Heart left ventricle (tissue), 16 donors: ENCODE measurements around the gene C17orf75. TPM values are rescaled to one million over a fixed set of nuclear protein-coding genes. Genes with fewer than 3 reads are reported as not detected.

ENCODE experiments used
- ATAC-seq, 4 donors: fragments of 200-7000 bp; cut with Tn5 transposase; one replicate each; pipeline ENCODE4 v1.9.1; 2020 to 2022; ENCODE audit warnings: moderate library complexity in 4 of 4, mild to moderate bottlenecking in 3 of 4, moderate number of reproducible peaks in 1 of 4
- DNase-seq, 5 donors: peaks; one replicate each; pipeline ENCODE4 v3.0.0-alpha.2; 2020
- H3K27ac ChIP-seq, 12 donors: fragments of 200-600 bp; sonication (generic) in 4 of 12; one replicate each; pipeline versions ENCODE4 v1.5.0 to v1.8.0; 2016 to 2022; ENCODE audit warnings: mild to moderate bottlenecking in 2 of 12
- H3K27me3 ChIP-seq, 9 donors: fragments of 200-600 bp; sonication (generic) in 2 of 9; one replicate each; pipeline versions ENCODE4 v1.5.1 to v1.8.0; 2016 to 2022; ENCODE audit warnings: mild to moderate bottlenecking in 3 of 9
- H3K36me3 ChIP-seq, 9 donors: fragments of 200-600 bp; sonication (generic) in 2 of 9; one replicate each; pipeline versions ENCODE4 v1.5.0 to v1.8.0; 2018 to 2022; ENCODE audit warnings: mild to moderate bottlenecking in 2 of 9
- H3K4me1 ChIP-seq, 12 donors: fragments of 200-600 bp; sonication (generic) in 4 of 12; one replicate each; pipeline versions ENCODE4 v1.5.0 to v1.8.0; 2016 to 2022; ENCODE audit warnings: mild to moderate bottlenecking in 3 of 12
- H3K4me3 ChIP-seq, 12 donors: fragments of 200-600 bp; sonication (generic) in 4 of 12; one replicate each; pipeline versions ENCODE4 v1.5.0 to v1.8.0; 2017 to 2022; ENCODE audit warnings: mild to moderate bottlenecking in 9 of 12, moderate library complexity in 4 of 12
- H3K9me3 ChIP-seq, 12 donors: fragments of 200-600 bp; sonication (generic) in 4 of 12; one replicate each; pipeline versions ENCODE4 v1.5.0 to v1.8.0; 2016 to 2022; ENCODE audit warnings: mild to moderate bottlenecking in 1 of 12
- POLR2A ChIP-seq, 2 donors: fragments of 450-650 bp; IDR thresholded peaks; one replicate each; pipeline ENCODE4 v1.6.1; 2017; ENCODE audit warnings: antibody characterized with exemption in 2 of 2, mild to moderate bottlenecking in 2 of 2, moderate library complexity in 2 of 2
- WGBS, 4 donors: extraction: QIAGEN DNeasy Blood & Tissue Kit in 2 of 4; methylation state at CpG; one replicate each; pipeline versions ENCODE4 v1.1.5 to v1.1.7; 2013 to 2018; 5-methylcytosine and 5-hydroxymethylcytosine counted together
- intact Hi-C, 10 donors: fragments of 100-400 bp; cut with DNase I; formaldehyde crosslinking; loops; one replicate each; pipeline versions ENCODE4 v1.11.1 to v1.14.2; 2022
- polyA plus RNA-seq, 2 donors: library from polyadenylated mRNA; stranded (reverse); fragments of 200-250 nt; gene quantifications; one replicate each; pipeline ENCODE4 v1.2.3, GENCODE V29; 2013
- total RNA-seq, 9 donors: library from RNA; depleted of rRNA in 2 of 9; stranded (reverse); fragments of >200 nt in 2 of 9; fragmentation: NEBNext Ultra II Directional in 3 of 9; extraction: Animal tissue kit (Norgen Biotek cat#: 25700) in 3 of 9; gene quantifications; one replicate each; pipeline versions ENCODE4 v1.1.0 to v1.2.4, GENCODE V29; 2016 to 2023
- TF ChIP-seq, protein P1 (sequence below), 12 donors: fragments of 200-600 bp; sonication (generic) in 4 of 12; IDR thresholded peaks; one replicate each; pipeline versions ENCODE4 v1.5.0 to v1.8.0; 2018 to 2022; ENCODE audit warnings: antibody characterized with exemption in 12 of 12, mild to moderate bottlenecking in 5 of 12
- donor health status: ischemic (EF 13 %, LVEDD 7.1; RV severe dilation, severe dysfunction).
- donor health status: healthy with polysubstance abuse.
- donor health status: DM: no; HTN: yes; CAD: no.
- donor health status: DM: no; HTN: no; CAD: no.
- donor health status: ischemic (EF 25% LVEDD 6.9; RV normal size, moderate dysfunction).
- donor health status: ischemic (EF 25% LVEDD 5.7; RV mildly dilated, moderate dysfunction).
- donor health status: healthy.
- donor health status: DM: yes; HTN: yes; CAD: no.
- donor health status: ischemic (EF 35%, LVEDD 5.7; RV mildly dilated, moderate dysfunction).
- donor health status: nonischemic (EF 11% LVEDD 7.7; RV severe dilation, severe dysfunction).
- donor health status: DM: yes; HTN: yes; CAD: no.
- donor health status: PGD.
- donor health status: ischemic (EF 29% LVEDD 5.4; RV normal size, mild dysfunction).
- donor health status: nonischemic (EF 23%, LVEDD 6.1; RV moderate dilation, normal function).

Gene C17orf75
- total and polyA plus RNA-seq, 11 donors: 7.9 to 24.1 (median 17.4) TPM

DNA sequence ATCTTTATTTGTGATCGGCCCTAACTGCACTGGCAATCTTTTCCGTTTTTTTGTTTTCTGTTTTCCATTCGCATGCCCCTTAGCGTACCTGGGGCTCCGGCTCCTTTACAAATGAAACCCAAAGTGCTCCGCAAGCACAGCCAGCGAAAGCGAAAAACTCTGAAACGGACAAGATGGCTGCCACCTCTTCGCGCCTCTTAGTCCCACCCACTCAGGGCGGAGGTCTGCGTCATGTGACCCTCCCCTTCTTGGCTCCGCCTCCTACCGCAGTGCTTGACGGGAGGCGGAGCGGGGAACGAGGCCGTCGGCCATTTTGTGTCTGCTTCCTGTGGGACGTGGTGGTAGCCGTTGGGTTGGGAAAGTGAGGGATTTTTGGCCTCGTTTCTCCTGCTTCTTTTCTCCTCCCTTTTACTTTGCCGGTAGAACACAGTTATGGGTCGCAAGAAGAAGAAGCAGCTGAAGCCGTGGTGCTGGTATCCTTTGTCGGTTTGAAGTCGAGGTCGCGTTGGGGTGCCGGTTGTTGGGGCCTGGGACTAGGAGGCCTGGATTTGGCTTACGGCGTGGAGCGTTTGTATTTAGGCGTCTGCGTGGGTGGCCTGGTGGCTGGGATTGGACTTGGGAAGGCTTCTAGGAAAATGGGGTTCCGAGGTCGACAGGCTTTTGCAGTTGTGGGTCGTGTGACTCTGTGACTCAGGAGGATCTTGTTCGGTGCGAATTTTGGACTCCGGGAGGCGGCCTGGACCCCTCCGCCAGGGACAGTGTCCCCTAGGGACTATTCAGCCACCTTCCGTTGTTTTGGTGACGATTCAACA is 8.1 kb upstream of the C17orf75 start, which contains the start of gene ZNF207:
Gene ZNF207, plus strand, starts transcription at position 304 of the 812 bp plus-strand sequence. Its CDS starts 129 bp downstream, at position 433.
- intact Hi-C loops: no loop called here
- DNase-seq: peak; percentile 96 to 97 (median 96)

DNA sequence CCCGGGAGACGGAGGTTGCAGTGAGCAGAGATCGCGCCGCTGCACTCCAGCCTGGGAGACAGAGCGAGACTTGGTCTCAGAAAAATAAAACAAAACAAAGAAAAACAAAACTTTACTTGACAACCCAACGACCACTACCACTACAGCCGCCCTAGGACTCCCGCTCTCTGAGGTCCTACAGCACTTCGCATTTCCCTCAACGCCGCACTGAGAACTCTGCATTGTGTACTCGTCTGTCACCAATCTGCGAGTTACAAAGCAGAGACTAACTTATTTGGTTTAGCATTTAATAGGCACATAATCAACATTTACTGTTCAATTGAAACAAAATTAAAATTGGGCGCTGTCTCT is 7.5 kb upstream of the C17orf75 start:
- Histone ChIP-seq H3K9me3 (no peaks in the 10 kb centered on the region), H3K36me3 (peaks cover 0 to 29% (median 25%) of the 10 kb centered on the region in 9 donors), H3K4me3 (peak overlapping the region; percentile 47 to 93 (median 85)), H3K27me3 (no peaks in the 10 kb centered on the region), H3K27ac (peak overlapping the region; percentile 82 to 97 (median 96)), H3K4me1 (peaks cover 7 to 42% (median 35%) of the 10 kb centered on the region in 12 donors)
- WGBS, 4 donors: 11 to 27% (median 16%) methylated on average over 15 of the region's 15 CpGs
- intact Hi-C loops: no loop called here
- ATAC-seq (peak; percentile 21 to 48 (median 31)), DNase-seq (peak in 1 of 5 donors; percentile 16)
- TF ChIP-seq, protein P1, sequence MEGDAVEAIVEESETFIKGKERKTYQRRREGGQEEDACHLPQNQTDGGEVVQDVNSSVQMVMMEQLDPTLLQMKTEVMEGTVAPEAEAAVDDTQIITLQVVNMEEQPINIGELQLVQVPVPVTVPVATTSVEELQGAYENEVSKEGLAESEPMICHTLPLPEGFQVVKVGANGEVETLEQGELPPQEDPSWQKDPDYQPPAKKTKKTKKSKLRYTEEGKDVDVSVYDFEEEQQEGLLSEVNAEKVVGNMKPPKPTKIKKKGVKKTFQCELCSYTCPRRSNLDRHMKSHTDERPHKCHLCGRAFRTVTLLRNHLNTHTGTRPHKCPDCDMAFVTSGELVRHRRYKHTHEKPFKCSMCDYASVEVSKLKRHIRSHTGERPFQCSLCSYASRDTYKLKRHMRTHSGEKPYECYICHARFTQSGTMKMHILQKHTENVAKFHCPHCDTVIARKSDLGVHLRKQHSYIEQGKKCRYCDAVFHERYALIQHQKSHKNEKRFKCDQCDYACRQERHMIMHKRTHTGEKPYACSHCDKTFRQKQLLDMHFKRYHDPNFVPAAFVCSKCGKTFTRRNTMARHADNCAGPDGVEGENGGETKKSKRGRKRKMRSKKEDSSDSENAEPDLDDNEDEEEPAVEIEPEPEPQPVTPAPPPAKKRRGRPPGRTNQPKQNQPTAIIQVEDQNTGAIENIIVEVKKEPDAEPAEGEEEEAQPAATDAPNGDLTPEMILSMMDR (IDR thresholded peaks at IDR 0.05): no peak
- TF ChIP-seq POLR2A (IDR thresholded peaks at IDR 0.05): no peak

More for the DNA sequence above, 8.1 kb upstream of the C17orf75 start, which contains the start of gene ZNF207:
- Histone ChIP-seq H3K4me1 (peaks cover 7 to 48% (median 41%) of the 10 kb centered on the region in 12 donors), H3K4me3 (peak within 1 kb of the TSS; percentile 47 to 93 (median 85)), H3K27ac (peak within 1 kb of the TSS; percentile 82 to 97 (median 96)), H3K27me3 (no peaks in the 10 kb centered on the region), H3K36me3 (peaks cover 0 to 34% (median 31%) of the 10 kb centered on the region in 9 donors), H3K9me3 (no peaks in the 10 kb centered on the region)
- 0 to 1% (median 0%) methylated on average over 46 to 47 of the region's 47 CpGs for WGBS, 4 donors
- TF ChIP-seq, protein P1 (IDR thresholded peaks at IDR 0.05): no peak
- TF ChIP-seq POLR2A (IDR thresholded peaks at IDR 0.05): peak in 1 of 2 donors; percentile 66
- ATAC-seq: peak; percentile 99 to 100 (median 99)

DNA sequence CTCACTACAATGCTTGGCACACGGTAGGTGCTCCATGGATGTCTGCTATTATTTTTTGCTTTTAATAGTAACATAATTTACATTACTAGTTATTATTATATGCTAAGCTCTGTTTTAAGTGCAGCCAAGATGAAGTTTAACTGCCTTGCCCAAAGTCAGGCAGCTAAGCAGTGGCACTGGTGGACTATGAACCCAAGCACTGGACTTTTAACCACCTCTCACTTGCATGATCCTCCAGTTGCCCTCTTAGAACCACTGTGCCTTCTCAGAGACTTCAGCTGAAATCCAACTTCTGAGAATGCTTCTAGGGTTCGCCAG is 6.5 kb upstream of the C17orf75 start:
- TF ChIP-seq, protein P1 (IDR thresholded peaks at IDR 0.05): no peak
- no peak for TF ChIP-seq POLR2A (IDR thresholded peaks at IDR 0.05)
- ATAC-seq (no peak), DNase-seq (no peak)
- H3K4me1 ChIP-seq: peaks cover 4 to 33% (median 25%) of the 10 kb centered on the region in 12 donors
- no peaks in the 10 kb centered on the region for H3K9me3 ChIP-seq
- 94 to 98% (median 96%) methylated on average over 2 of the region's 2 CpGs for WGBS, 4 donors
- no peaks in the 10 kb centered on the region for H3K27me3 ChIP-seq
- intact Hi-C loops: no loop called here
- peak overlapping the region in 1 of 12 donors; percentile 92 for H3K4me3 ChIP-seq
- no peak overlapping the region for H3K27ac ChIP-seq
- peaks cover 0 to 19% (median 17%) of the 10 kb centered on the region in 9 donors for H3K36me3 ChIP-seq

DNA sequence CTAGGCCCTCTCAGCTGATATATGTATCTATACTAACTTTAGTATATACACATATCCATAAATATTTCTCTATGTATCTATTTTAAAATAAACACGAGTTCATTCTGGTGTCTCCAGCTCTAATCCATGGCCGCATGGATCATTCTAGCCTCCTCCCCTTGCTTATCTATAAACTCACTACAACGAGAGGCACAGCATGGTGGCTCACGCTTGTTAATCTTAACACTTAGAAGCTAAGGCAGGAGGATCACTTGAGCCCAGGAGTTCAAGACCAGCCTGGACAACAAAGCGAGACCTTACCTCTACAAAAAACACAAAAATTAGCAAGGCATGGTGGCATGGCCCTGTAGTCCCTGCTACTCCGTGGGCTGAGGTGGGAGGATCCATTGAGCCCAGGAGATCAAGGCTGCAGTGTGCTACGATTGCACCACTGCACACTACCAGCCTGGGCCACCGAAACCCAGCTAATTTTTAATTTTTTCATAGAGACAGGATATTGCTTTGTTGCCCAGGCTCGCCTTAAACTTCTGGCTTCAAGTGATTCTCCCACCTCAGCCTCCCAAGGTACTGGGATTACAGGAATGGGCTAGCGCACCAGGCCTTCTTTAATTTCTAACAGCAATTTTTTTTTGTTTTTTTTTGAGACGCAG is 4.1 kb upstream of the C17orf75 start:
- TF ChIP-seq, protein P1 (IDR thresholded peaks at IDR 0.05): no peak
- TF ChIP-seq POLR2A (IDR thresholded peaks at IDR 0.05): no peak
- Histone ChIP-seq H3K4me3 (no peak overlapping the region), H3K9me3 (no peaks in the 10 kb centered on the region), H3K36me3 (no peaks in the 10 kb centered on the region), H3K27me3 (no peaks in the 10 kb centered on the region), H3K27ac (no peak overlapping the region), H3K4me1 (peaks cover 0 to 26% (median 14%) of the 10 kb centered on the region in 12 donors)
- WGBS, 4 donors: 88 to 91% (median 89%) methylated on average over 11 of the region's 11 CpGs
- no peak for DNase-seq
- no peak for ATAC-seq
- intact Hi-C loops: no loop called here
